Amniotic epithelial cell (primary cell): ENCODE results near the gene RAB9A.
"Not testable (repeated sequence)": the region's sequence is repeated elsewhere in the genome, so short reads cannot be mapped to it uniquely, and the experiment has no call there.

Experiments
- DNase-seq: peaks from one replicate; pipeline ENCODE4 v3.0.0-alpha.2; 2010; ENCODE audit warnings: low read depth

RAB9A gene

GRCh38 chrX:13669755-13670154 lies 19.2 kb upstream of the RAB9A start:
- DNase-seq = not testable (repeated sequence)

- no peak for DNase-seq
Observed at GRCh38 chrX:13670197-13670596, 18.7 kb upstream of the RAB9A start.

GRCh38 chrX:13673016-13673415 lies 15.9 kb upstream of the RAB9A start:
- no peak for DNase-seq

- no peak for DNase-seq
Observed at GRCh38 chrX:13676885-13677284, 12.0 kb upstream of the RAB9A start.

- not testable (repeated sequence) for DNase-seq
Observed at GRCh38 chrX:13679700-13680099, 9.2 kb upstream of the RAB9A start.

- no peak for DNase-seq
Observed at GRCh38 chrX:13681595-13681994, 7.3 kb upstream of the RAB9A start.

- no peak for DNase-seq
Observed at GRCh38 chrX:13684361-13684760, 4.6 kb upstream of the RAB9A start.

- peak; percentile 56 for DNase-seq
Observed at GRCh38 chrX:13685126-13685763, 3.7 kb upstream of the RAB9A start.

GRCh38 chrX:13687203-13687602 lies 1.7 kb upstream of the RAB9A start:
- no peak for DNase-seq

- DNase-seq = no peak
Observed at GRCh38 chrX:13688384-13688957, 457 bp upstream of the RAB9A start.

GRCh38 chrX:13689741-13690211 lies 848 bp downstream of the RAB9A start:
- DNase-seq = peak; percentile 16

GRCh38 chrX:13690836-13691235 lies 1.9 kb downstream of the RAB9A start:
- no peak for DNase-seq

GRCh38 chrX:13691841-13692371 lies 3.0 kb downstream of the RAB9A start:
- DNase-seq = no peak

- peak; percentile 59 for DNase-seq
Observed at GRCh38 chrX:13692771-13693231, 3.9 kb downstream of the RAB9A start.

GRCh38 chrX:13693341-13693961 lies 4.5 kb downstream of the RAB9A start:
- DNase-seq = no peak

GRCh38 chrX:13694359-13694758 lies 5.4 kb downstream of the RAB9A start:
- no peak for DNase-seq

- no peak for DNase-seq
Observed at GRCh38 chrX:13694983-13695382, 6.1 kb downstream of the RAB9A start.

GRCh38 chrX:13695601-13696115 lies 6.7 kb downstream of the RAB9A start:
- no peak for DNase-seq

- peak; percentile 16 for DNase-seq
Observed at GRCh38 chrX:13697455-13697854, 8.5 kb downstream of the RAB9A start.

- no peak for DNase-seq
Observed at GRCh38 chrX:13697976-13698375, 9.0 kb downstream of the RAB9A start.

GRCh38 chrX:13698432-13698831 lies 9.5 kb downstream of the RAB9A start:
- DNase-seq = no peak

- peak; percentile 23 for DNase-seq
Observed at GRCh38 chrX:13699183-13699826, 10.4 kb downstream of the RAB9A start.
